GM19328 (cell line): ENCODE measurements around the gene IFT122.

ENCODE experiments used
- ATAC-seq: cut with Tn5 transposase; IDR thresholded peaks from one replicate; pipeline ENCODE4 v1.9.1; 2021; ENCODE audit warnings: mild to moderate bottlenecking, moderate library complexity; ENCODE audit not compliant: unreplicated experiment

Gene IFT122

GRCh38 chr3:129439226-129439816 is 703 bp upstream of the IFT122 start:
- no peak for ATAC-seq

DNA sequence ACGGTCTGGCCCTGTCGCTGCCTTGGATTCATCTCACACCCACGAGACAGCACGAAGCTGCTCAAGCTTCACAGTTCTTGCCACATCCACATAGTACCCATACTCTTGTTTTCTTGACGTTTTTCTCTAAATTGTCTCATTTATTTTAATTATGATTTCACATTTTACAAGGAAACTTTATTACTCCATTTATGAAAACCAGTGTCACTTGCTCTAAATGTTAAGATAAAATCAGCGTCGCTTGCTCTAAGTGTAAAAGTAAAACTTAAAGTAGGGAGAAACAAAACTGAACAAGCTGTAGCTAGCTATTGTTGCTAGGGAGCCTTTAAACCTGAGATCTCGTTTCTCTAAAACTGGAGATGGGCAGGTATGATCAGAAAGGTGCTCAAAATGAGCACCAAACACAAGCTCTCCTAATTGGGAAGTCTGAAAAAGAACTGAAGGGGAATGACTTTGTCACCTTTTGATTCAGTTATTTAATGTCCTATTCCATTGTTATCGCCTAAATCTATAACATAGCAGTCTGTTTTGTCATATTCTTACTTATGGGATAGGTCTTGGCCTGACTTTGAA is 680 bp downstream of the IFT122 start:
- ATAC-seq: no peak

DNA sequence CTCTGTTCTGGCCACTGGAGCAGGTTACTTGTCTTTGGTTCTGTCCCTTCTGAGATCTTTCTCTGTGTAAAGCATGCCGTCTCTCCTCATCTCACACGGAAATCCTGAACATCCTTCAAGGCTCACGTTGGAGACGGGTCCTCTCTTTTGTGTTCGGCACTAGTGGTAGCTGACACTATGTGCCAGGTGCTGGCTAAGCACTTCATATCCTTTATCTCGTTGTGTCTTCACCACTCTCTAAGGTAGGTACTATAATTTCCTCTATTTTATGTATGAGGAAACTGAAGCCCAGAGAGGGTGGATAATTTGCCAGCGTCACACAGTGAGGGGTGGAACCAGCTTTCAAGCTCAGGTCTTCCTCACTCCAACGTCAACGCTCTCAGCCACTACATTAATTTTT is 1.2 kb downstream of the IFT122 start:
- no peak for ATAC-seq

DNA sequence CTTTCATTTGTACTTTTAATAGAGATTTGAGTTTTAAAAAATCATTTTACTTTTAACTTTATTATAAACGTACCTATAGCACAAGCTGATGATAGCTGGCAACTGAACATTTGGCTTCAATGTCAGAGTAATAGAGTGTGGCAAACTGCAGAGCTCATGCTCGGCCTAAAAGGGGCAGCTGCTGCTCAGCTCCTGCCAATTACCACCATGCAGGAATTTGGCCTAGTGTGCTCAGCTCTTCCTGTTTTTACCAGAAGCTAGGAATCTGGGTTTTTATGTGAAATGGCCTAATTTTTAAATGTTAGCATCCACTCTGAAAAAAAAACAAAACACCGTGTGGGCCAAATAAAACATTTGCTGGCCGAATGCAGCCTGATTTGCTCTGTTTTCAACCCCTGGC is 1.8 kb downstream of the IFT122 start:
- no peak for ATAC-seq

DNA sequence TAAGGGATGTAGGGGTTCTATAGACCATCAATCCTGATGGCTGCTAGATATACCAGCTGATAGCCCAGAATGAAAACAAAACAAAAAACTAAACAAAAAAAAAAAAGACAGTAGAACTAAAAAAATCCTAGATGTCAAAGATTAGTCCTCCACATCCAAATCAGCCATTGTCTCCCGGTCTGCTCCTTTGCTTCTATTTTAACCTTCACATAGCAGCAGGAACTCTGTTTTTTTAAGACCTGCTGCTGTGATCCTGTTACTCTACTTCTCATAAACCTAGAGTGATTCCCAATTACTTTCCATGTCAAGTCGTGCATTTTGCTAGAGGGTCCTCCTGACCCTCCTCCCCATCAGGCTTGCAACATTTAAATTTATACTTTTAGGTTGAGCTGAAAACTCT is 2.5 kb downstream of the IFT122 start:
- no peak for ATAC-seq

DNA sequence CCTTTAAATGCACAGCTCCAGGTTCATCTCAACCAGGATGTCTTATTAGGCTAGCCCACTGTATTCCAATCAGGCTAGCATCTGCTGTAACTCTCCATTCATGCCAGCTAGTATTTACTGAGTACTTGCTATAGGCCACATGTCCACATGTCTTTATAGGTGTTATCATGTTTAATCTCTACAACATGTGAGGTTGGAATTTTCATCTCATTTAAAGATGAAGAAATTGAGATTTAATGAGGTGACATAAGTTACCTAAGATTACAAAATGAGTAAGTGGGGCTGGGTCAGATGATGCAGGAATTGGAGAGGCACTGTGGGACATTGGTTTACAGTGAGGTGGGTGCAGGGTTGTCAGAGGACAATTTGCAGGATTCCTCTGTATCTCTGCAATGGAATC is 2.9 kb downstream of the IFT122 start:
- ATAC-seq: no peak

GRCh38 chr3:129445471-129445870 is 5.4 kb downstream of the IFT122 start:
- ATAC-seq: no peak

- ATAC-seq: no peak
Measured at GRCh38 chr3:129446926-129447325, 6.9 kb downstream of the IFT122 start.

GRCh38 chr3:129448186-129448895 is 8.3 kb downstream of the IFT122 start:
- ATAC-seq: no peak

DNA sequence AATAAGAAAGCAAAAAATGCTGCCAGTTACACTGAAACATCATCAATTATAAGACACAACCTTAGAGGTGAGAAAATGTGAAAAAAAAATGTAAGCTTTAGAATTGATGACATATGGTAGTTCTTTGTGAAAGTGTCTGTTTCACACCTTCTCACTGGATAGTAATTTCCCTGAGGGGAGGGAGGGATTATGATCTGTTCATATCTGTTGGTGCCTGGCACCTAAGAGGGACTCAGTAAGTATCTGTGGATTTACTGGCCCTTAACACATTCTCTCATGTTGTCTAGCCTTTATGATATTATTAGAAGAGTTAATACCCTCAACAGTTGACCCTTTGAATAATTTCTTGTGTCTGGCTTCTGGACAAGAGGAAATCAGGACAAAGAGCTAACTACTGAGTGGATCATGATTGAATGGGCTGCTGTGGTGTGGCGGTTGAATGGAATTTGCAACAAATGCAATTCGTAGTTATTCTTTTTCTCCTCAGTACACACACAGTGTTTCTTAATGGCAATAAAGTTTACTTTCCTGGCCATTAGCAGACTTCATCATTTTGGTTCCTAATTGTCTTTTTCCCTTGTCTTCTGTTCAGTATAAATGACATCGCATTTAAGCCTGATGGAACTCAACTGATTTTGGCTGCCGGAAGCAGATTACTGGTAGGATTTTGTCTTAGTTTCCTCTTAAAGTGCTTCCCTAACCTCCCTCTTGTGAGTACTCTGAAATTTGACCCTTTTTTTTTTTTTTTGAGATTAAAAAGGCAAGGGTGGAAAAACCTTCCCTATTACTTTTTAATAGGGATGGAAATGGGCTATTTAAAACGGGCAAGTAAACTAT is 9.5 kb downstream of the IFT122 start:
- ATAC-seq: no peak

GRCh38 chr3:129453732-129454131 is 13.7 kb downstream of the IFT122 start:
- no peak for ATAC-seq

DNA sequence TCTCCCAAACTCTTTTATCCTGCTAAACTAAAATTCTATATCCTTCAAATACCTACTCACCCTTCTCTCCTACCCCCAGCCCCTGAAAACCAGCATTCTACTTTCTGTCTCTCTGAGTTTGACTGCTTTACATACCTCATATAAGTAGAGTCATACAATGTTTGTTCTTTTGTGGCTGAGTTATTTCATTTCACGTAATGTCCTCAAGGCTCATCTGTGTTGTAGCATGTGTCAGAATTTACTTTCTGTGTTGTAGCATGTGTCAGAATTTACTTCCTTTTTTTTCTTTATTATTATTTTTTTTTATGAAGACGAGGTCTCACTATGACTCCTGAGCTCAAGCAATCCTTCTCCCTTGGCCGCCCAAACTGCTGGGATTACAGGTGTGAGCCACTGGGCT is 20.1 kb downstream of the IFT122 start:
- no peak for ATAC-seq

DNA sequence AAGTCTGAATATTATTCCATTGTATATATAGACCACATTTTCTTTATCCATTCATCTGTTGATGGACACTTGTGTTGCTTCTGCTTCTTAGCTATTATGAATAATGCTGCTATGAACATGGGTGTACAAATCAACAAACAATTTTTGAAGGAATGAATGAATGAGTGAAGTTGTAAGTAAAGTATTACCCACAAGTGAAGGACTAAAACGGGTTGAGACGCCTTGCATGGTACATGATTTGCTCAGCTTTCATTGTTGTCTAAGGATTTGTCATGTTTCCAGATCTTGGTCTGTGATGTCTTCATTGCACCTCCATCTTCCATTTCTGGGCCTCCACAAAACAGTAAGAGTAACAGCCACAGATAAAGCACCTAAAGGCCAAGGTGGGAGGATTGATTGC is 20.5 kb downstream of the IFT122 start:
- ATAC-seq: no peak

DNA sequence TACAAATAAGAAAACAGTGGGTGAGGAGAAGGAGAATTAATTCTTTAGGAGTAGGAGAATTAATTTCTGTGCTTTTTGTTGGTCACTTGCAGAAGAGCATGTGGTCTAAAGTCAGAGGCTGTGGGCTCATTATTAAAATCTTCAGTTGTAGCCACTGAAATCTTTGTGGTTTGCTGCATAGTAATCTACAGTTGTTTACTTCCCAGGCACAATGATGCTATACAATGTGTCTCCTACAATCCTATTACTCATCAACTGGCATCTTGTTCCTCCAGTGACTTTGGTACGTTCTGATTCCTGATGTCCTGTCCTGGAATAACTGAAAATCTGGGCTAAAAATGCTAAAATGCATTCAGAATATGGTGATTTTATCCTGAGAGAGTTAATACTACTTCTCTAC is 21.0 kb downstream of the IFT122 start:
- no peak for ATAC-seq

GRCh38 chr3:129461461-129462146 is 21.6 kb downstream of the IFT122 start:
- no peak for ATAC-seq

DNA sequence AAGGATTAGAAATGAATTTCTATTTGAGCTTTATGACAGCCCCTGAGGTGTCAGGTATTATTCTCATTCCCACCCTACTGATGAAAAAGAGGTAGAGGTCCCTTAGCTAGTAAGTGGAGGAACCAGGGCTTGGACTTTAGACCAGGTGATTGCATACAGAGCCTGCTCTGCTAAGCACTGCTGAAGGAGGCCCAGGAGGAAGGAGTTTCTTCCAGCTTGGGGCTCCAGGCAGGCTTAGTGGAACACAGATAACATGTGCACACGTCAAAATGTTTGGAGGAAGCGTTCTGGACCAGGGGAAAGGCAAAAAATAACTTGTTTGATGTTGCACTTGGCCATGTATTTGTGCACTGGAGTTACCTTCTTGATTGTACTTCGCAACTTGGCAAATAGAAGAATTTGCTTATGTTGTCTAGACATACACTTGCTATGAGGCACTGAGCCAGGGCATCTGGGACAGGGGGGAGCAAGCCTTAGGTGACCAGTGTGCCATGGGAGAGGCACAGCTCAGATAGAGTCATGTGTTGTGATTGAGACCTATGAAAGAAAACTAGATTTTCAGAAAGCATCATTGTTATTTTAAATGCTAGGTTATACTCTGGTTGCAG is 22.4 kb downstream of the IFT122 start:
- ATAC-seq: no peak

DNA sequence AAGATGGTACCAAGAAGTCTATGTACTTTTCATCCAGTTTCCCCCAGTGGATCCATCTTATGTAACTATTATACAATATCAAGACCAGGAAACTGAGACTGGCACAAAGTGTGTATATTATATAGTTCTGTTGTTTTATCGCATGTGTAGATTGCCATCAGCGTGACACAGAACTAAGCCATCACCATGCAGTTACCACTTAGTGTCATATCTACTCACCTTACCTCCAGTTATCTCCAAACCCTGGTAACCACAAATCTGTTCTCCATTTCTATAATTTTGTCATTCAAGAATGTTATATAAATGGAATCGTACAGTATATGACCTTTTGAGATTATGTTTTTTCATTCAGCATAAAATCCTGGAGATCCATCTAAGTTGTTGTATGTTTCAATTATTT is 23.1 kb downstream of the IFT122 start:
- ATAC-seq: no peak

DNA sequence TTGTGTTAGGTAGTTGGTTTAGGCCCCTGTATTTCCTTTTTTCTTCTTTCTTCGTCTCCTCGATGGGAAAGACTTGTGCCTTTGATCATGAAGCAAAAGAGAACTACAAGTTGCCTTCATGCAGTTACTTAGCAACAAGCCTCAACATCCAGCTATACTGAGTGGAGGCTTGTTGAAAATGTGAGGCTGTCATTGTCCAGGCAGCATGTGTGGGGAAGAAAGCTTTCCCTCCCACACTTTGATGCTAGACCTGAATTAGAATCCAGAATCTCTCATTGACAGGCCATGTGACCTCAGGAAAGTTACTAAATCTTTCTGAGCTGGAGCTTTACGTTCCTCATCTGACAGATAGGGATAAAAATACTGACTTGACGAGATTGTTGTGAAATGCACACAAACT is 23.7 kb downstream of the IFT122 start:
- no peak for ATAC-seq

- ATAC-seq: no peak
Measured at GRCh38 chr3:129467932-129468331, 27.9 kb downstream of the IFT122 start.

GRCh38 chr3:129469026-129469425 is 29.0 kb downstream of the IFT122 start:
- no peak for ATAC-seq

GRCh38 chr3:129470861-129471260 is 30.8 kb downstream of the IFT122 start:
- no peak for ATAC-seq
